ENCODE measurements around the gene GALNT7. TPM values are rescaled to one million over a fixed set of nuclear protein-coding genes. Genes with fewer than 3 reads are reported as not detected.
A peak's percentile ranks its signal among the peaks of the same experiment; 100 is the strongest.

The GALNT7 gene
- total and polyA plus RNA-seq, 2 of the 13 experiments (the other 11 are each of a cell fraction or from before 2014, with no cell fraction given): 0.08 to 0.13 TPM

- no peak overlapping the region for H3K9ac ChIP-seq (ENCODE audit: insufficient read depth, low read depth, low read length)
- DNase-seq (ENCODE audit: low spot score) (no peak), ATAC-seq (peak; percentile 82), FAIRE-seq (no peak)
- no peaks in the 10 kb centered on the region for H3K36me3 ChIP-seq (replicated peaks in 1 of 2; ENCODE audit: control insufficient read depth in 1 of 2, insufficient read depth in 2 of 2, low read length in 2 of 2)
- in situ Hi-C loops (cut with HindIII; ENCODE audit: extremely low pct_ligation_motif_present, low pct_unique_long_range_greater_than_20kb) (no loop called here), intact Hi-C loops (cut with micrococcal nuclease; ENCODE audit: unreplicated experiment) (loop anchor here (10.0 kb wide), 1 partner anchor 145 kb away; no protein-coding TSS in a partner anchor)
- peaks cover 15% of the 10 kb centered on the region for H3K4me1 ChIP-seq (ENCODE audit: insufficient read depth, low read length)
- ChIA-PET POLR2A (no interaction called here), CTCF (ENCODE audit: low intra/inter-chr PET ratio, low total read pairs) (no interaction called here)
- H3K4me2 ChIP-seq (ENCODE audit: low read depth, low read length): peak overlapping the region; percentile 84
- H3K79me2 ChIP-seq (ENCODE audit: insufficient read depth, low read length): no peaks in the 10 kb centered on the region
- no peaks in the 10 kb centered on the region for H3K9me3 ChIP-seq (ENCODE audit: low read length)
- H3K27ac ChIP-seq (ENCODE audit: extremely low read length, insufficient read depth, low read length): no peak overlapping the region
- no peaks in the 10 kb centered on the region for H4K20me1 ChIP-seq (ENCODE audit: insufficient read depth, low read length)
- peaks cover 4 to 40% of the 10 kb centered on the region in 2 experiments for H3K27me3 ChIP-seq (ENCODE audit: control insufficient read depth in 1 of 2, insufficient read depth in 2 of 2, low read length in 2 of 2)
- 0% methylated on average over 1 of the region's 92 CpGs for WGBS (ENCODE audit: low lambda C conversion rate)
- BruUV-seq (replicated peaks): no TSS peak
- peak overlapping the region; percentile 15 to 69 (median 46); a peak in 5 of 6 replicates for H3K4me3 ChIP-seq (replicated peaks in 1 of 3; ENCODE audit: insufficient read depth in 1 of 3, low read depth in 2 of 3, low read length in 3 of 3)
- H2AFZ ChIP-seq (ENCODE audit: low read length): no peak overlapping the region
- TF ChIP-seq ZNF296 (CRISPR knock-in tag; conservative IDR thresholded peaks at IDR 0.05) (no peak), ZNF770 (CRISPR knock-in tag; IDR thresholded peaks at IDR 0.05) (0 out of 2 replicates have a peak, but pooled peaks have one; percentile 27), ZNF142 (CRISPR knock-in tag; IDR thresholded peaks at IDR 0.05) (peak; percentile 77; the same call in 1 of the 2 replicates), CBX5 (CRISPR knock-in tag; IDR thresholded peaks at IDR 0.05; ENCODE audit: borderline replicate concordance) (no peak), NKX3-1 (CRISPR knock-in tag; IDR thresholded peaks at IDR 0.05) (no peak), ZSCAN20 (CRISPR knock-in tag; IDR thresholded peaks at IDR 0.05; ENCODE audit: borderline replicate concordance) (no peak), FOXO4 (CRISPR knock-in tag; conservative IDR thresholded peaks at IDR 0.05) (0 out of 2 replicates have a peak, but pooled peaks have one; percentile 41), SKIL (CRISPR knock-in tag; IDR thresholded peaks at IDR 0.05; ENCODE audit: borderline replicate concordance) (no peak), MNT (IDR thresholded peaks at IDR 0.05) (no peak)
Observed at GRCh38 chr4:173169428-173170181, 994 bp downstream of the GALNT7 start.

Measured in HepG2 (cell line).